ENCODE data around the gene MCIDAS. TPM values are rescaled to one million over a fixed set of nuclear protein-coding genes. Genes with fewer than 3 reads are reported as not detected.

The MCIDAS gene
- total and polyA plus RNA-seq, 2 of the 4 experiments (the other 2 are of a cell fraction), result not detected

- no peak overlapping the region for H2AK9ac ChIP-seq (replicated peaks; ENCODE audit: low read depth, low read length, poor library complexity)
- no peak overlapping the region for H3K56ac ChIP-seq (ENCODE audit: extremely low read depth, insufficient read depth, low read length)
- no peak overlapping the region for H3K14ac ChIP-seq (replicated peaks; ENCODE audit: low read depth, low read length)
- H3K23ac ChIP-seq (ENCODE audit: low read depth, low read length), result no peak overlapping the region
- DNase-seq (no peak), ATAC-seq (ENCODE audit: low read depth) (no peak)
- WGBS, 2 experiments (ENCODE audit: extremely low coverage in 2 of 2, insufficient read length in 1 of 2), result 100% methylated on average over 1 of the region's 6 CpGs; no CpG with 5 or more reads in 1 of the 2 experiments
- no peaks in the 10 kb centered on the region for H3K9me1 ChIP-seq (ENCODE audit: insufficient read depth, low read length)
- H3K9ac ChIP-seq (ENCODE audit: low read depth, low read length), result no peak overlapping the region
- BruUV-seq (replicated peaks), result no TSS peak
- no peaks in the 10 kb centered on the region for H3K36me3 ChIP-seq (ENCODE audit: control insufficient read depth, insufficient read depth, low read length)
- POLR2A ChIA-PET (ENCODE audit: unreplicated experiment), result interaction anchor here (0.6 kb wide), 1 partner anchor 12 kb away, joined by 3 read pairs; no protein-coding TSS in a partner anchor
- H2AK5ac ChIP-seq (ENCODE audit: low read depth, low read length), result no peak overlapping the region
- CTCF ChIA-PET, result interaction anchor here (0.5 kb wide), 1 partner anchor 207 kb away, joined by 3 read pairs; no protein-coding TSS in a partner anchor
- no peak overlapping the region for H2BK5ac ChIP-seq (ENCODE audit: low read depth, low read length, poor library complexity, severe bottlenecking)
- H4K8ac ChIP-seq (ENCODE audit: low read depth in 2 of 2, low read length in 2 of 2), result no peak overlapping the region
- H3K9me3 ChIP-seq (ENCODE audit: control insufficient read depth, insufficient read depth, low read length), result 0 out of 2 replicates have a peak, but pooled peaks cover 2% of the 10 kb centered on the region
- no peaks in the 10 kb centered on the region for H4K20me1 ChIP-seq (ENCODE audit: insufficient read depth, low read length)
- intact Hi-C loops (cut with micrococcal nuclease), result no loop called here
- H4K5ac ChIP-seq (ENCODE audit: low read depth, low read length), result no peak overlapping the region
- no peak overlapping the region for H3K18ac ChIP-seq (ENCODE audit: low read depth, low read length)
- peaks cover 49% of the 10 kb centered on the region for H3K27me3 ChIP-seq (ENCODE audit: control insufficient read depth, insufficient read depth, low read length)
- H3K4ac ChIP-seq (ENCODE audit: low read depth, low read length), result no peak overlapping the region
- no peak overlapping the region for H2BK20ac ChIP-seq (ENCODE audit: low read depth, low read length)
- in situ Hi-C loops (cut with MboI; ENCODE audit: low sequenced_read_pairs), result no loop called here
- TF ChIP-seq NFE2L2 (IDR thresholded peaks at IDR 0.05; ENCODE audit: low read depth, low read length), result no peak
- no peak for TF ChIP-seq BHLHE40 (IDR thresholded peaks at IDR 0.05; ENCODE audit: low read depth, low read length)
- no peak for TF ChIP-seq SMC3 (IDR thresholded peaks at IDR 0.05; ENCODE audit: low read depth, low read length)
- no peak for TF ChIP-seq USF2 (IDR thresholded peaks at IDR 0.05; ENCODE audit: low read depth, low read length)
- TF ChIP-seq RCOR1 (IDR thresholded peaks at IDR 0.05; ENCODE audit: insufficient replicate concordance, low read length), result no peak
- TF ChIP-seq RAD21 (IDR thresholded peaks at IDR 0.05; ENCODE audit: low read length), result no peak
- TF ChIP-seq FOS (IDR thresholded peaks at IDR 0.05; ENCODE audit: low read depth, low read length), result no peak
- no peak for TF ChIP-seq ELK1 (IDR thresholded peaks at IDR 0.05; ENCODE audit: borderline replicate concordance, low read depth, low read length)
- TF ChIP-seq CEBPB (IDR thresholded peaks at IDR 0.05; ENCODE audit: low read depth, low read length), result no peak
- no peak for TF ChIP-seq MAFK (IDR thresholded peaks at IDR 0.05; ENCODE audit: low read depth, low read length)
- no peak overlapping the region for H2BK15ac ChIP-seq (ENCODE audit: low read depth, low read length)
- no peak overlapping the region for H4K91ac ChIP-seq (ENCODE audit: insufficient read depth, low read depth, low read length)
- H3K4me1 ChIP-seq (ENCODE audit: control insufficient read depth, insufficient read depth, low read length), result no peaks in the 10 kb centered on the region
- H3K4me3 ChIP-seq (ENCODE audit: insufficient read depth, low read depth, low read length), result no peak overlapping the region
- no peak overlapping the region for H3K4me2 ChIP-seq (ENCODE audit: low read depth, low read length)
- no peak overlapping the region for H3K27ac ChIP-seq (ENCODE audit: insufficient read depth, low read length)
- no peak overlapping the region for H2BK120ac ChIP-seq (ENCODE audit: low read depth, low read length)
- dilution Hi-C loops (cut with HindIII; ENCODE audit: low sequenced_read_pairs, unreplicated experiment), result no loop called here
- H3K79me1 ChIP-seq (ENCODE audit: low read depth in 1 of 2, low read length in 2 of 2), result no peaks in the 10 kb centered on the region
- no peak overlapping the region for H2AFZ ChIP-seq (replicated peaks; ENCODE audit: low read length, poor library complexity)
These were observed 38.2 kb downstream of the MCIDAS start for GRCh38 chr5:55188656-55189540.

All from IMR-90 (cell line).